Endothelial cell of hepatic sinusoid (primary cell): ENCODE results near the gene ENO2.
"Not testable (repeated sequence)": the region's sequence is repeated elsewhere in the genome, so short reads cannot be mapped to it uniquely, and the experiment has no call there.

ENCODE experiments used
- in situ Hi-C: cut with HindIII; loops from 2 replicates; pipeline ENCODE4 v1.10.0; 2017; ENCODE audit warnings: low sequenced_read_pairs

ENO2 gene

GRCh38 chr12:6886206-6886999, 28.0 kb upstream of the ENO2 start:
- in situ Hi-C loops, result loop anchor here (5.0 kb wide), 1 partner anchor 41 kb away; the partner anchor contains the start of gene ATN1

DNA sequence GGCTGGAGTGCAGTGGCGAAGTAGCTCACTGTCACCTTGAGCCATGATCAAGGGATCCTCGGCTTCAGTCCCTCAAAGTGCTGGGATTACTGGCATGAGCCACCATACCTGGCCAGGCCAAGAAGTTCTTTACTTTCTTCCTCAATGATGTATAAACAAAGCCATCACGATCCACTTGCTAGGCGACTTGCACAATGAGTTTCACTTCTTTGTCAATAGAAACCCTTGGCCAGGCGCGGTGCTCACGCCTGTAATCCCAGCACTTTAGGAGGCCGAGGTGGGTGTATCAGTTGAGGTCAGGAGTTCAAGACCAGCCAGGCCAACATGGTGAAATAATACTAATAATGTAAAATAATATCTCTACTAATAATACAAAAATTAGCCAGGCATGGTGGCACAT, 26.9 kb upstream of the ENO2 start:
- in situ Hi-C loops, result loop anchor here (5.0 kb wide), 1 partner anchor 40 kb away; the partner anchor contains the start of gene ATN1

- in situ Hi-C loops, result loop anchor here (5.0 kb wide), 1 partner anchor 39 kb away; the partner anchor contains the start of gene ATN1
Observed at GRCh38 chr12:6888360-6888759, 26.0 kb upstream of the ENO2 start.

- in situ Hi-C loops, result loop anchor here (5.0 kb wide), 1 partner anchor 39 kb away; the partner anchor contains the start of gene ATN1
Observed at GRCh38 chr12:6888794-6889193, 25.6 kb upstream of the ENO2 start.

GRCh38 chr12:6889775-6890573, 24.4 kb upstream of the ENO2 start:
- in situ Hi-C loops, result loop anchor here (5.0 kb wide), 1 partner anchor 37 kb away; the partner anchor contains the start of gene ATN1

DNA sequence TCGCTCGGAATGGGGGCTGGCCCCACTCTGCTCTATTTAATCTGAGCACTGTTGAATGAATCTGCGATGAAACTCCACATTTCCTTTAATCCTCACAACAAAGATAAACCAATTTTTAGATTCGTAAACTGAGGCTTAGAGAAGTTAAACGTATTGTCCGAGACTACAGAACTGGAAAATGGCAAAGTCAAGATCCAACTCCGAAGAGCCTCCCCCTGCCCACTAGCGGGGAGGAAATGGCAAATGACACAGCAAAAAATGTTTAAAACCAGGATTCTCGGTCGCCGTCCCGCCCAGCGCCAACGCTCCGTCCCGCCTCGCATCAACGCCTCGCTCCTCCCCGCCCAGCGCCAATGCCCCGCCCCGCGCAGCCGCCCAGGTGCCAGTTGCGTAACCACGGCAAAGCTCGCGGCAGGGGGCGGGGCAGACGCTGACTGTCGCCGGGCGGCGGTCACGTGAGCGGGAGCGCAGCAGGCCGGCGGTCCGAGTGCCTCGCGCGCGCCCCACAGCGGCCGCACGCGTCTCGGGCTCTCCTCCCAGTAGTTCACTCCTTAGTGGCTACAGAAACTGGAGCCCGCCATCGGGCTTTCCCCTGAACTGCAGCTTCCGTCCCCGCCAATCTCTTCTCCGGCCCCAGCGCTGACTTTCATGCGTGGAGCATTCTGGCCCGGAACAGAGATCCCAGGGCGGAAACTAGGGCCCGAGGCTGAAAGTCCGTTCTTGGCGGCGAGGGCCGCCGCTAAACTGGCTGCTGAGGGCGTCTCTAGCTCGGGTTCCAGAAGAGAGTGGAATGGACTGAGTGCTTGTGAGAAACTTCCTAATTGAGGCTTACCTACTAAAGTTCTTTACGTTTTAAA, 23.4 kb upstream of the ENO2 start:
- in situ Hi-C loops, result no loop called here

DNA sequence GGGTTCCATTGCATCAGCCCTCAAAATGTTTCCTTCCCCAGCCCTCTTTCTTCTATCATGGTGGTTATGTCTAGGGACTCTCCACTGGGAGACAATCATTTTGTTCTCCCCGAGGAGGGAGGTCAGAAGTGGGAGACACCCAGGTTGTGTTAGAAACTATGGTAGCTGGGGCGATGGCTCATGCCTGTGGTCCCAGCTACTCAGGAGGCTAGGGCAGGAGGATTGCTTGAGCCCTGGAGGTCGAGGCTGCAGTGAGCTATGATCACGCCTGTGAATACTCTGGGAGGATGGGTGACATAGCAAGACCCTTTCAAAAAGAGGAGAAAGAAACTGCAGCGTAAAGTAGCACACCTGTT, 22.8 kb upstream of the ENO2 start:
- in situ Hi-C loops, result no loop called here

- in situ Hi-C loops, result not testable (repeated sequence)
Observed at GRCh38 chr12:6892683-6893082, 21.7 kb upstream of the ENO2 start.

- in situ Hi-C loops, result no loop called here
Observed at GRCh38 chr12:6894321-6894720, 20.1 kb upstream of the ENO2 start.

- in situ Hi-C loops, result no loop called here
Observed at GRCh38 chr12:6896846-6897435, 17.4 kb upstream of the ENO2 start.

DNA sequence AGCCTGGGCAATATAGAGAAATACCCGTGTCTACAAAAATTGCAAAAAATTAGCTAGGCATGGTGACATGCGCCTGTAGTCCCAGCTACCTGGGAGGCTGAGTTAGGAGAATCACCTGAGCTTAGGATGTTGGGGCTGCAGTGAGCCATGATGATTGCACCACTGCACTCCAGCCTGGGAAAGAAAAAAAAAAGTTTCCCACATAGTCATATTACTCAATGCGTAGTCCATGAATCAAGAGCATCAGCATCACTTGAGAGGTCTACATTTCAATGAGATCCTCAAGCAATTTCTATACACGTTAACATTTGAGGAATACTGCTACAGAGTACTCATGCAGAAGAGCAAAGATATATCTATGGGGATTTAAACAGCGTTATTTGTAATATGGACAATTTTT, 15.0 kb upstream of the ENO2 start:
- in situ Hi-C loops, result no loop called here

DNA sequence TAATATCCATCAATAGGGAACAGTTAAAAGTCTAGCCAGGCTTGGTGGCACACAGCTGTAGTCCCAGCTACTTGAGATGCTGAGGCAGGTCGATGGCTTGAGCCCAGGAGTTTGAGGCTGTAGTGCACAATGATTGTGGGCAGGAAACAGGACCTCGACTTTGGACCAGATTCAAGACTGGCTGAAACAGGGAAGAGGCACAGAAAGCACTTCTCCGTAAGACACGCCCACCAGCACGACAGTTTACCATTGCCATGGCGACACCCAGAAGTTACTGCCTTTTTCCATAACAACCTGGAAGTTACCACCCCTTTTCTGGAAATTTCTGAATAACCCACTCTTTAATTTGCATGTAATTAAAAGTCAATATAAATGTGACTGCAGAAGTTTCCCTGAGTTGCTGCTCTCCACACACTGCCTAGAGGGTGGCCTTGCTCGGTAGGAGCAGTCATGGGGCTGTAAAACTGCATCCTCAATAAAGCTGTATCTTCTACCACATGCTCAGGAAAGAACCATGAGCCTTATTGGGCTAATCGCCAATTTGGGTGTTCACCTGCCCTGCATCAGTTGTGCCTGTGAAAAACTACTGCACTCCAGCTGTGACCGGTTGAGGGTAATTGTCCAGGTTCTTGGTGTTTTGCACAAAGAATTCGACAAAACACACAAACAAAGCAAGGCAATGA, 14.4 kb upstream of the ENO2 start:
- in situ Hi-C loops, result no loop called here

DNA sequence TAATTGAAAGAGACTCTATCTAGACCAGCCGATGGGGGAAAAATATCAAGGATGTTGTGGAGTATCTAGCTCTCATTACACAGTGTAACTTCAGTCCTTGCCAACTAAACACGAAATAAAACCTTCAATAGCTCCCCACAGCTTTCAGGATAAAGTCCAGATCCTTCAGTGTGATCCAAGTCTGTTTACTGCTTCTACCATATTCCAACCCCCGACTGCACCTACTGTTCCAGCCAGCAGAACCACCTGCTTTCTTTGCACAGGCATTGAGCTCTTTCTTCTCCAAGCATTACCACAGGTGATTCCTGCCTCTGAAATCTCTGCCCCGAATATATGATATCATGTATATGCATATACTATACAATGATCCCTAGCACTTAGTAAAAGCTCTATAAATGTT, 11.9 kb upstream of the ENO2 start:
- in situ Hi-C loops, result no loop called here

DNA sequence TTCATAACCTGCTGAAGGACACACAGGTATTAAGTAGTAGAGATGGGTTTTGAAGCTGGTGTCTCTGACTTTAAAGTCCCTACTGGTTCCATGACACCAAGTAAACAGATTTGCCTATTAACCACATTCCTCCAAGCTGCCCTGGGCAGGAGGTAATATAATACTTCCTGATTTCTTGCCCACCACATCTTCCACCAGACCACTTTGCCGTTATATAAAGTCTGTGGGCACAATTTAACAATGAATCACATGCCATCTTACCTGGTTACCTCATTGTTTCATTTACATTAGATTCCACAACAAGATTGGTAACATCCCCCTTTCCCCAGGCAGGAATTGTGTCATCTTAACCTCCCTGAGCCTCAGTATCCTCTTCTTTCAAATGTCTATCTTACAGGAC, 10.7 kb upstream of the ENO2 start:
- in situ Hi-C loops, result no loop called here

DNA sequence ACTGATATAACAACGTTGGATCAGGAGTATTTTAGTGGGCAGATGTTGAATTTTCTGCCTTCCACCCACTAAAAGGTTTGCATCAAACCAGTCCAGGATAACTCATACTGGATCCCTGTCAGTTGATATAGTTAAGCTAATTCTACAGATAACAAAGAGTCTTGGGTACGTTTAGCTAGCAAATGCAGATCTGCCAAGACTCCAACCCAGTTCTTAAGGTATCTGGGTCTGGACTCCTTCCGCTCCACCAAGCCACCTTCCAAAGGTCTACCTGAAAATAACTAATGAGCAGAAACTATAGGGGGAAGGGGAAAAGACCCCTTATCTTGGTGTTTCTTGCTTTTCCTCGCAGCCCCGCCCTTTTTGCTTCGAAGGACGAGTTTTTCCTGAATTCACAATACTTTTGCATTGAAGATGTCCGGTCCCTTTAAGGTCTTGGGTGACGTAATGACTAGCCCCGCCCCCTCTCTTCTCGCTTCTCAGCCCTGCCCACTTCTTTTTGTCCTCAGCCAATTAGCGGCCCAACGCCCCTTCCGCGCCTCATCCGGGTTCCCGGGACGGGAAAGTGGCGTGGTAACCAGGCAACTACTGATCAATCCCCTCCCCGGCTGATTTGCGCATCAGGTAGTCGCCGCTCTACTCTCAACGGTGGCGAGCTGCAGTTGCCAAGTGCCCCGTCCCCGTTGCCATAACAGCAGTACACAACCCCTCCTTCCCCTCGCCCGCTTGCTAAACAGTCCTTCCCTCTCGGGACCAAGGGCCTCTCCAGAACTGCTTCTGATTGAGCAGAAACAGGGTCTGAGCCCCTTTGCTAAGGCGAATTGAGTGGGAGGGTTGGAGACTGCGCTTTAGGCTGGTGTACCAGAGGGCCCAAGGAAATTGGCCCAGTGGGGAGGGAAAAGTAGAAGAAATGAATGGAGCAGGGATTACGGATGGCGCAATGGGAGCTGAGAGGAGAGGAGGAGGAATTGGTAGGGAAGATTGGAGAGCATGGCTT, 9.8 kb upstream of the ENO2 start, which contains the start of gene LRRC23:
Gene LRRC23 (plus strand): TSS at position 543 of the 997 bp plus-strand sequence. CDS start 812 bp downstream, outside the sequence.
- in situ Hi-C loops, result no loop called here

DNA sequence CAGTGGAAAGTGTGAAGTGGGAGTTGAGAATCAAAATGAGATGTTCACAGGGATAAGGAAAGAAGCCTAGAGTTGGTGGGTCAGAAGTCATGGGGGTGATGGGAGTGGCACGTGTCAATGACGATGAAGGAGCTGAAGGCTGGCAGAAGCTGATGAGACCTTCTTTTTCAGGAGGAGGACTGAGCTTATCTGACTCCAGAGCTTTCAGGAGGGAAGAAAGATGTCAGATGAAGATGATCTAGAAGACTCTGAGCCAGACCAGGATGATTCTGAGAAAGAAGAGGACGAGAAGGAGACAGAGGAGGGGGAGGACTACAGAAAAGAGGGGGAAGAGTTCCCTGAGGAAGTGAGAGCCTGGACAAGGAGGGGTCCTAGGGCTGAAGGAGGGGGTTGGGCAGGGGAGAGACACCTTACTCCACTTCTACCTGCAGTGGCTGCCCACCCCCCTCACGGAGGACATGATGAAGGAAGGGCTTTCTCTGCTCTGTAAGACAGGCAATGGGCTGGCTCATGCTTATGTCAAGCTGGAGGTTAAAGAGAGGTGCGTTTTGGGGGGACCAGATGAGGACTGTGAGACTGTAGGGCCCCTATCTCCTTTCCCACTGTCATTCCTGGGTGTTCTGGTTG, 8.9 kb upstream of the ENO2 start:
- in situ Hi-C loops, result no loop called here

DNA sequence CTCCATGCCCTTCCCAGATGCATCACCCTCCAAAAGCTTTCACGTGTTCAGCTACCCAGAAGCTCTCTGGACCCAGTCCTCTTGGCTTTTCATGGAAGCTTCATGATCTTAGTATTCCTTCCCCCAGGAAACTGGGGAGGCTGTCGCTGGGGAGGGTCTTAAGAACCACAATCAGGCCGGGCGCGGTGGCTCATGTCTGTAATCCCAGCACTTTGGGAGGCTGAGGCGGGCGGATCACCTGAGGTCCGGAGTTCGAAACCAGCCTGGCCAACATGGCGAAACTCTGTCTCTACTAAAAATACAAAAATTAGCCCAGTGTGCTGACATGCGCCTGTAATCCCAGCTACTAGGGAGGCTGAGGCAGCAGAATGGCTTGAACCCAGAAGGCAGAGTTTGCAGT, 6.2 kb upstream of the ENO2 start:
- in situ Hi-C loops, result not testable (repeated sequence)

DNA sequence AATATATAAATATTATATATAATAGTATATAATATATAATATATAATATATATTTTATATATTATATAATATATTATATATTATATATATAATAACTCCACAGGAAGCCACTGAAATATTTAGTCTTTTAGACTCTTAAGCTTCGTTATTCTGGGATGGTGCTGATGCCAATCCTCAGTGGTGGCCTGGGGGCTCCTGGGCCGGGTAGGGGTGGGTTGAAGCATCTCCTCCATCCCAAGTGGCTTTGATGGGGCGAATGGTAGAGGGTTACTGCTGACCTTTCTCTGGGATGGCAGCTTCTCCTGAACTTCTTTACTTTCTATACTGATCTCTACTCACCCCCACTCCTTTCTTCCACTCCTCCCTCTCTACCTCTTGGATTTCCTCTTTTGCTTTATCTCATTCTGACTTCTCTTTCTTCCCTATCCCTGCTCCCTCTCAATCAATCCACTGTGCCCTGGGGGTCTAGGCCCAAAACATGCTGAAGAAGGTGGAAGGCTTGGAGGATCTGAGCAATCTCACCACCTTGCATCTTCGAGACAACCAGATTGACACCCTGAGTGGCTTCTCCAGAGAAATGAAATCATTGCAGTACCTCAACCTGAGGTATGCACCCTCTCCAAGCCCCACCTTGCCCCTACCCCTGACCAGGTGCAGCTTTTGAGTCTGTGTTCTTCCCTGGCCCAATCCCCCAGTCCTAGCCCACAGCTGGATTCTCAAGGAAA, 4.8 kb upstream of the ENO2 start:
- in situ Hi-C loops, result no loop called here
